22Rv1 (cell line): ENCODE results near the gene LTBP1.

Experiments
- H3K27ac ChIP-seq: fragments of 450-650 bp; 2 replicates; pipeline ENCODE4 v1.5.1; 2017
- ZFX ChIP-seq: fragments of 450-650 bp; IDR thresholded peaks from 2 replicates; pipeline ENCODE4 v1.6.1; 2017; ENCODE audit warnings: antibody characterized with exemption, borderline replicate concordance
- TF ChIP-seq, protein P1 (sequence below): fragments of 450-650 bp; IDR thresholded peaks from 2 replicates; pipeline ENCODE4 v1.5.1; 2017; ENCODE audit warnings: mild to moderate bottlenecking

LTBP1 gene

DNA sequence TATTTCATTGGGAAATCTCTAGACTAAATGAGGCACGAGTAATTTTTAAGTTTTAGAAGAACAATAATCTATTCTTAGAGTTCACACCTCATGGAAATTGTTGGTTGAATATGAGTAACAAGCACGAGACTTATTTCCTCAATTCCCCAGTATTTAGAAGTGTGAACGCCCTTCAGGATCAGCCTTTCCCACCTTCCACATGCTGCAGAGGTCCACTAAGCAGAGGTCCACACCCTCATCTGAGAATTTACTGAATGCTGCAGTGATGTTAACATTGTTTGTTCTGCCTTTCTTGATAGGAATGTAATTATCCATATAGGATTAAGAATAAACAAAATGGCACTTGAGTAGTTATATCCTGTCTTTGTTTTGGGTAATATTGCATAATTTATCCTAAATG lies 41.8 kb downstream of the LTBP1 start:
- H3K27ac ChIP-seq = no peak overlapping the region
- TF ChIP-seq, protein P1, sequence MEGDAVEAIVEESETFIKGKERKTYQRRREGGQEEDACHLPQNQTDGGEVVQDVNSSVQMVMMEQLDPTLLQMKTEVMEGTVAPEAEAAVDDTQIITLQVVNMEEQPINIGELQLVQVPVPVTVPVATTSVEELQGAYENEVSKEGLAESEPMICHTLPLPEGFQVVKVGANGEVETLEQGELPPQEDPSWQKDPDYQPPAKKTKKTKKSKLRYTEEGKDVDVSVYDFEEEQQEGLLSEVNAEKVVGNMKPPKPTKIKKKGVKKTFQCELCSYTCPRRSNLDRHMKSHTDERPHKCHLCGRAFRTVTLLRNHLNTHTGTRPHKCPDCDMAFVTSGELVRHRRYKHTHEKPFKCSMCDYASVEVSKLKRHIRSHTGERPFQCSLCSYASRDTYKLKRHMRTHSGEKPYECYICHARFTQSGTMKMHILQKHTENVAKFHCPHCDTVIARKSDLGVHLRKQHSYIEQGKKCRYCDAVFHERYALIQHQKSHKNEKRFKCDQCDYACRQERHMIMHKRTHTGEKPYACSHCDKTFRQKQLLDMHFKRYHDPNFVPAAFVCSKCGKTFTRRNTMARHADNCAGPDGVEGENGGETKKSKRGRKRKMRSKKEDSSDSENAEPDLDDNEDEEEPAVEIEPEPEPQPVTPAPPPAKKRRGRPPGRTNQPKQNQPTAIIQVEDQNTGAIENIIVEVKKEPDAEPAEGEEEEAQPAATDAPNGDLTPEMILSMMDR = no peak
- no peak for TF ChIP-seq ZFX

GRCh38 chr2:32990556-32990955 lies 43.8 kb downstream of the LTBP1 start:
- TF ChIP-seq ZFX = no peak
- TF ChIP-seq, protein P1 = no peak
- H3K27ac ChIP-seq = no peak overlapping the region

DNA sequence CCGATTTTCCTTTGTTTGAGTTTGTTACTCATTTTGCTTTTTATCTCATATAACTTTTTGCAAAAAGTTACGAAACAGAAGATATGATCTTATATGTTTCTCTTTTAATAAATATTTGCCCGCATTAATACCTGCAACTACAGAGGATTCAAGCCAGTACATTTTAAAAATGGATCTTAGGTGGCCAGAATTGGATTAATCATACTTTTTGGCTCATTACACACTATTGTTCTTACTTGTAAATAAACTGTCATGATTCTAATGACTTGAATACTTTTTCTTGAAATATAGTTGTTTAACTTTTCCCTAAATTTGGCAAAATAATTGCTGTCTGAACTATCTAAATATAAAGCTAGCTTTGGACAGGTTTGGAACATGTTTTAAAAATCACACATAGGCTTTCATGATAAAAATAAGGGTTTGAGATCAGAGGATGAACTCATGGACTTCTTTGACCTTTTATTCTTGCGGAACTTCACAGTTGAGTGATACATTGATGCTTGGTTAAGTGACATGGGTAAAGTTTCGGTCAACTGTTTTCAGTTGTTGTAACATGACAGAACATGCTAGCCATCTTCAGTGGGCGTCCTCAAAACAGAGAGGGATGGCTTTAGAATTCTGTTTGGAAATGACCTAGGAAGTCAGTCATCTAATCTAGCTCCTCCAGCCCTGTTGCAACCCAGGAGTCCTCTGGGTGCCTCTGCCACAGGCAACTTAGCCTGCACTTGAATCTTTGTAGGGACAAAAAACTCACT lies 44.5 kb downstream of the LTBP1 start:
- TF ChIP-seq, protein P1 = no peak
- TF ChIP-seq ZFX = no peak
- no peak overlapping the region for H3K27ac ChIP-seq

DNA sequence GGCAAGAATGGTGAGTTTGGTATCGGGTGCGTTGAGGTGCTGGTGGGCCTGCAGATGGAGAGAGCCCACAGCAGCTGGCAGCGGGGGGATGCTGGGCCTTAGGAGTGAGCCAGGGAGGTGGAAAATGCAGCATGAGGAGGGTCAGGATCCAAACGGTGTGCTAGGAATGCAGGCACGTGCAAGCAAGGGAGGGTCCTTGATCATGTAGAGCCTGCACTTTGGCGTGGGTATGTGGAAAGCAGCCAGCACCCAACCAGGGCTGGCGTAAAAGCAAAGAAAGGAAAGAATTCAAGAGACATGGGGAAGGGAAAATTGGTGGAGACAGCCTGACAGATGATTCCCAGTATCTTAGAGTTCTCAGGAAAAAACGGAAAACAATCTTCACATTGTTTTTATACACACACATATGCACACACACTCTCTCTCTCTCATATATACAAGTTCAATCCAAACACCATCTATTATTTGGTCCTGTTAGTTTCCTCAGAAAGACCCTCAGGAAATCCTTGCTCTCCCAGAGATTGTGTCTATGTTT lies 46.3 kb downstream of the LTBP1 start:
- no peak overlapping the region for H3K27ac ChIP-seq
- TF ChIP-seq, protein P1 = no peak
- no peak for TF ChIP-seq ZFX

DNA sequence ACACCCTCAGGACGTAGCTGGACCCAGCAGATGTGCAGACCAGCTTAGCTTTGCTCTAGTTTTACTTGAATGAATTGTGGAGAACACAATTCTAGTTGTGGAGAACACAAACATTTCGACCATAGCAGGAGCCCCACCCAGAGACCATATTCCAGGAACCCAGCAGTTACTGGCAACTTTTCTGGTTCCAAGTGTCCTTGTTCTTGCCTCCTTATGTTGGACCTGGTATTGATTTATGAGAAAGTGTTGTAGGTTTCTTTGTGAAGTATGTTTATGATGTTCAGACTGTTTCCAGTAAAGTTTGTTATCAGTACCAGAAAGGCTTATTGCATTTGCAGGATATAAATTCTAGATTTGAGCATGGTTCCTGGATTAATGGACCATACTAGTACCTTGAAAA lies 51.0 kb downstream of the LTBP1 start:
- TF ChIP-seq, protein P1 = no peak
- TF ChIP-seq ZFX = no peak
- no peak overlapping the region for H3K27ac ChIP-seq

- TF ChIP-seq, protein P1 = no peak
- H3K27ac ChIP-seq = no peak overlapping the region
Observed at GRCh38 chr2:33000986-33001385, 54.2 kb downstream of the LTBP1 start.

DNA sequence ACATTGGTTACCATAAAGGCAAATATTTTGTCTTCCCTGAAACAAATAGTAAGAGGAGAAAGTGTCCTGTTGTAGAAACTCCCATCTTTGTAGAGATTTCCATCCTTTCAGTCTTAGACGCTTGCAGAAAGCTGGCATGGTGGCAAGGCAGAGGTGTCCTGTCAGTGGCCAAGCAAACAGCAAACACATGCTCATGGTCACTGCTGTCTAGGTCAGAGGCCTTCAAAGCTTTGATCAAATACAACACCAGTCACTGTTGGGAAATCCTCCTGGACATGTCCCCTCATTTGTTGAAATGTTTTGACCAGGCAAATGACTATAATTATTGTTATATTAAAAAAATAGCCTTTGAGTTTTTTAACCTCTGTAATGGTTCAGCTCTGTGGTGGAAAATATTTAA lies 55.1 kb downstream of the LTBP1 start:
- no peak overlapping the region for H3K27ac ChIP-seq

More for the DNA sequence above, 55.1 kb downstream of the LTBP1 start:
- no peak for TF ChIP-seq ZFX
- TF ChIP-seq, protein P1 = no peak
